ENCODE data around the gene WFIKKN1. TPM values are rescaled to one million over a fixed set of nuclear protein-coding genes. Genes with fewer than 3 reads are reported as not detected.
A peak's percentile ranks its signal among the peaks of the same experiment; 100 is the strongest.

Gene WFIKKN1
- total RNA-seq, 4 donors from 2014 or later, result 2.3 to 13.1 (median 4.2) TPM

DNA sequence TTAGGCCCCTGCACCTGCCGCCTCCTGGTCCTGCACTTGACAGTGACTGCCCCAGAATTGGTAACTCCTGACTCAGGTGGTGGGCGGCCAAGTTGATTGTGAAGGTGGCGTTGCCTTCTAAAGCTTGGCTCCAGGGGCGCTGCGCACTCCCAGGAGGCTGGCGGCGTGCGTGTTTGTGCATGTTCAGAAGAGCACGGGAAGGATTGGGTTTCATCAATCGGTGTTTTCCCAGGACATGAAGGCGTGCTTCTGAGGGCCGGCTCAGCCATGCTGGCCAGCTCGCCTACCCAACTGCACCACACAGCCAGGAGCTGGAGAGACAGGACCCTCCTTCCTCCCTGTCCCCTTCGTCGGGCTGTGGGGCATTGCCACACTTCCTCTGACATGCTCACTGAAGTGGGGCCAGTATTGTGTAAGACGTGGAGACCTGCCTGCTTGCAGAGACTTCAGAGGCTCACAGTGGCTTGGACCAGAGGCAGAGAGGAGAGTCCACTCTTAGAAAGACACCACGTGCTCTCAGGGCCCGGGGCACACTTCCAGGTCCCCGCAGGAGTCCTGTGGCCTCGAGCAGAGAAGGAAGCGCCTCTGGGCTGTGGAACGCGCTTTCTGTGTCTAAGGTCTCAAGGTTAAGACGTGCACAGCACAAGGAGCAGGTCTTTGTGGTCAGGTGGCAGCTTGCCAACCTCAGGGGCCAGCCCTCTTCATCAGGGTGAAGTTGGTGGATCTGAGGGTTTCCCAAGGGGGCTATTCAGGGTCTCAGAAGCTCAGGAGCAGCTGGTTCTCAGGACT, 38.1 kb upstream of the WFIKKN1 start:
- in situ Hi-C loops (cut with MboI; ENCODE audit: low pct_ligation_motif_present in 1 of 4, low pct_unique_long_range_greater_than_20kb in 1 of 4, low sequenced_read_pairs in 3 of 4) (no loop called here), intact Hi-C loops (cut with DNase I; ENCODE audit: low total_unique reads) (no loop called here)
- Histone ChIP-seq H3K27me3 (no peaks in the 10 kb centered on the region), H3K9me3 (no peaks in the 10 kb centered on the region), H3K27ac (peak overlapping the region; percentile 85 to 93 (median 92)), H3K4me3 (peak overlapping the region in 1 of 4 donors; percentile 90), H3K36me3 (no peaks in the 10 kb centered on the region), H3K4me1 (peaks cover 25 to 56% (median 49%) of the 10 kb centered on the region in 4 donors)
- 69% methylated on average over 20 of the region's 24 CpGs; no CpG with 5 or more reads in 1 of the 2 donors for WGBS, 2 donors (ENCODE audit: low coverage in 1 of 2)
- TF ChIP-seq POLR2A (IDR thresholded peaks at IDR 0.05) (no peak), CTCF (IDR thresholded peaks at IDR 0.05) (no peak), EP300 (IDR thresholded peaks at IDR 0.05; ENCODE audit: low read depth) (no peak), POLR2AphosphoS5 (IDR thresholded peaks at IDR 0.05) (no peak)
- DNase-seq, result peak; percentile 56

DNA sequence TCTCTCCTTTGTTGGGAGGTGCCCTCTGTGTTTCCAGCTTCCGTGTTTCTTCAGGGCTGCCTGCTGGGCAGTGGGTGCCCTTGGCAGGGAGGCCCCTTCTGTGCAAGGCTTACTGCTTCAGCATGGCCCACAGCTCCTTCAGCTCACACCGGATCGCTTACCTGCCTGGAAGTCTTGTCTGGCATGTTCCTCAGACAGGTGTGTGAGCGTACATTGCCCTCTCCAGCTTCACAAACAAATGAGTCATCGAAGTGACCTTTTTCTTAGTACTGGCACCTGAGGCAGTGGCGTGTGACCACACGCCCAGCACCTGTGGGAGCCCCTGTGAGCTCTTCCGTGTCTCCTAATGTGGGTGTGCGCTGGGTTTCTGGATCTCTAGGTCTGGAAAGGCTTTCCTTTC, 37.4 kb upstream of the WFIKKN1 start:
- peak; percentile 66 for TF ChIP-seq POLR2A (IDR thresholded peaks at IDR 0.05)
- TF ChIP-seq CTCF (IDR thresholded peaks at IDR 0.05), result no peak
- peak; percentile 44 to 86 (median 80) for TF ChIP-seq POLR2AphosphoS5 (IDR thresholded peaks at IDR 0.05)
- TF ChIP-seq EP300 (IDR thresholded peaks at IDR 0.05; ENCODE audit: low read depth), result no peak
- in situ Hi-C loops (cut with MboI; ENCODE audit: low pct_ligation_motif_present in 1 of 4, low pct_unique_long_range_greater_than_20kb in 1 of 4, low sequenced_read_pairs in 3 of 4), result no loop called here
- 70% methylated on average over 9 of the region's 9 CpGs; no CpG with 5 or more reads in 1 of the 2 donors for WGBS, 2 donors (ENCODE audit: low coverage in 1 of 2)
- H3K36me3 ChIP-seq, result no peaks in the 10 kb centered on the region
- H3K27ac ChIP-seq, result peak overlapping the region; percentile 85 to 93 (median 92)
- intact Hi-C loops (cut with DNase I; ENCODE audit: low total_unique reads), result no loop called here
- H3K4me1 ChIP-seq, result peaks cover 19 to 50% (median 42%) of the 10 kb centered on the region in 4 donors
- H3K27me3 ChIP-seq, result no peaks in the 10 kb centered on the region
- no peaks in the 10 kb centered on the region for H3K9me3 ChIP-seq
- peak overlapping the region in 2 of 4 donors; percentile 2 to 29 for H3K4me3 ChIP-seq
- peak; percentile 73 for DNase-seq

GRCh38 chr16:593807-594206, 37.0 kb upstream of the WFIKKN1 start:
- 52% methylated on average over 16 of the region's 16 CpGs; no CpG with 5 or more reads in 1 of the 2 donors for WGBS, 2 donors (ENCODE audit: low coverage in 1 of 2)
- intact Hi-C loops (cut with DNase I; ENCODE audit: low total_unique reads) (loop anchor here (2.0 kb wide), 1 partner anchor 37 kb away; the partner anchor contains the start of gene WFIKKN1), in situ Hi-C loops (cut with MboI; ENCODE audit: low pct_ligation_motif_present in 1 of 4, low pct_unique_long_range_greater_than_20kb in 1 of 4, low sequenced_read_pairs in 3 of 4) (no loop called here)
- Histone ChIP-seq H3K27ac (peak overlapping the region; percentile 85 to 93 (median 92)), H3K4me1 (peaks cover 19 to 48% (median 41%) of the 10 kb centered on the region in 4 donors), H3K27me3 (no peaks in the 10 kb centered on the region), H3K36me3 (no peaks in the 10 kb centered on the region), H3K9me3 (no peaks in the 10 kb centered on the region), H3K4me3 (peak overlapping the region in 2 of 4 donors; percentile 2 to 29)
- TF ChIP-seq CTCF (IDR thresholded peaks at IDR 0.05) (peak in 2 of 5 experiments; percentile 27 to 47), POLR2A (IDR thresholded peaks at IDR 0.05) (no peak), POLR2AphosphoS5 (IDR thresholded peaks at IDR 0.05) (no peak)
- no peak for DNase-seq

DNA sequence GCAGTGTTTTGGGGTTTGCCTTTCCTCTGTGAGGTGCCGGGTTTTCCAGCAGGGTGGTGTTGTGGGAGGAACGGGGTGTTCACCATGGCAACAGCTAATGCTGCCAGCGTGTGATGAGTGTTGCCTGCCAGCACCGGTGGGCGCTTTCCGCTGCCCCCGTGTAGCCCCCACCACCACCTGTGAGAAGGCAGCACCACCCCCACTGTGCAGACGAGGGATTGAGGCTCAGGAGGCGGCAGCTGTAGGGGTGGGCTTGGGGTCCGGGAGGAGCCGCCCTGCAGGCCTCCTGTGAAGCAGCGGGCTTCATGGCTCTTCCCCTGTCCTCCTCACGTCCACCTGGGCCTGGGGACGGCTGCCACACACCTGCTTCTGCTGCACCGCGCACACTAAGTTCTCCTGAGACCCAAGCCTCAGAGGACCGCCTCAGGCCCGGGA, 35.7 kb upstream of the WFIKKN1 start:
- H3K36me3 ChIP-seq, result no peaks in the 10 kb centered on the region
- WGBS, 2 donors (ENCODE audit: low coverage in 1 of 2), result 88% methylated on average over 18 of the region's 18 CpGs; no CpG with 5 or more reads in 1 of the 2 donors
- H3K4me3 ChIP-seq, result no peak overlapping the region
- in situ Hi-C loops (cut with MboI; ENCODE audit: low pct_ligation_motif_present in 1 of 4, low pct_unique_long_range_greater_than_20kb in 1 of 4, low sequenced_read_pairs in 3 of 4), result no loop called here
- H3K4me1 ChIP-seq, result peaks cover 19 to 48% (median 41%) of the 10 kb centered on the region in 4 donors
- no peak for DNase-seq
- H3K9me3 ChIP-seq, result no peaks in the 10 kb centered on the region
- TF ChIP-seq EP300 (IDR thresholded peaks at IDR 0.05; ENCODE audit: low read depth) (no peak), POLR2A (IDR thresholded peaks at IDR 0.05) (no peak), POLR2AphosphoS5 (IDR thresholded peaks at IDR 0.05) (no peak)
- intact Hi-C loops (cut with DNase I; ENCODE audit: low total_unique reads), result loop anchor here (2.0 kb wide), 1 partner anchor 36 kb away; the partner anchor contains the start of gene WFIKKN1
- no peaks in the 10 kb centered on the region for H3K27me3 ChIP-seq
- peak overlapping the region in 2 of 4 donors; percentile 92 to 93 for H3K27ac ChIP-seq
